CD4-positive, alpha-beta T cell treated with Interleukin-17A for 4 hours (primary cell): Measurements from ENCODE around the gene KRT23.
"Not testable (repeated sequence)": the region's sequence is repeated elsewhere in the genome, so short reads cannot be mapped to it uniquely, and the experiment has no call there.

Experiments used
- DNase-seq: peaks from one replicate; pipeline ENCODE4 v3.0.0-alpha.2; 2020; ENCODE audit warnings: mixed read lengths

KRT23 gene

GRCh38 chr17:40949418-40949817 lies 12.0 kb upstream of the KRT23 start:
- DNase-seq = no peak

- no peak for DNase-seq
Observed at GRCh38 chr17:40947929-40948328, 10.5 kb upstream of the KRT23 start.

DNA sequence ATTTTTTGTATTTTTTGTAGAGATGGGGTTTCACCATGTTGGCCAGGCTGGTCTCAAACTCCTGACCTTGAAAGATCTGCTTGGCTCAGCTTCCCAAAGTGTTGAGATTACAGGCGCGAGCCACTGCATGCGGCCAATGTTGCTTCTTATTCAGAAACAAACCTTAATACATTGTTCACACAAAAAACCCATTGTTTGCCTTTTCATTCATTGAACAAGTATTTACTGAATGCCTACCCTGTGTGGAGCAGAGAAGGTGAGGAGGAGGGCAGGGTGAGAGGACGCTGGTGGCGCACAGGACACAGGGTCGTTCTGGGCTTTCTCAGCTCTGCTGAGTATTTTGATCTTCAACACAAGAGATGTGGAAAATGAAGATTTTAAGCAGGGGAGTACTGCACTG lies 8.0 kb upstream of the KRT23 start:
- no peak for DNase-seq

DNA sequence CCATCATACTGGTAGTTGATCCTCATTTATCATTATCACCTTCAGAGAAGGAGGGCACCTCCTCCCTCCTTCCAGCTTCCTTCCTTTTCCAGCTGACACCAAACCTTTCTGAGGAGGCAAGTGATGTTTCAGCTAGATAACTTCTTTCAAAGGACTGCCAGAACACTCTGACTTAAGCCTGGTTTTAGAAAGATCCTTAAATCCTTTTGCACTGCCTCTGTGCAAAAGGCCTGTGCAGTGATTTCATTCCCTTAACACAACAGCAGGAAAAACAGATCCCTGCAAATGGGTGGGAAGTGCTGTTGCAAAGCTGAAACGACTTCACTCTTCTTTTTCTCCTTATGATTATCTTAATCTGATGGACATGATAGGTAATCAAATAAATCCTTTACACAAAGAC lies 7.1 kb upstream of the KRT23 start:
- DNase-seq = no peak

GRCh38 chr17:40942553-40942952 lies 5.1 kb upstream of the KRT23 start:
- DNase-seq = no peak

GRCh38 chr17:40940266-40940665 lies 2.8 kb upstream of the KRT23 start:
- DNase-seq = no peak

- DNase-seq = no peak
Observed at GRCh38 chr17:40938981-40939380, 1.5 kb upstream of the KRT23 start.

- DNase-seq = no peak
Observed at GRCh38 chr17:40936976-40937375, 470 bp downstream of the KRT23 start.

DNA sequence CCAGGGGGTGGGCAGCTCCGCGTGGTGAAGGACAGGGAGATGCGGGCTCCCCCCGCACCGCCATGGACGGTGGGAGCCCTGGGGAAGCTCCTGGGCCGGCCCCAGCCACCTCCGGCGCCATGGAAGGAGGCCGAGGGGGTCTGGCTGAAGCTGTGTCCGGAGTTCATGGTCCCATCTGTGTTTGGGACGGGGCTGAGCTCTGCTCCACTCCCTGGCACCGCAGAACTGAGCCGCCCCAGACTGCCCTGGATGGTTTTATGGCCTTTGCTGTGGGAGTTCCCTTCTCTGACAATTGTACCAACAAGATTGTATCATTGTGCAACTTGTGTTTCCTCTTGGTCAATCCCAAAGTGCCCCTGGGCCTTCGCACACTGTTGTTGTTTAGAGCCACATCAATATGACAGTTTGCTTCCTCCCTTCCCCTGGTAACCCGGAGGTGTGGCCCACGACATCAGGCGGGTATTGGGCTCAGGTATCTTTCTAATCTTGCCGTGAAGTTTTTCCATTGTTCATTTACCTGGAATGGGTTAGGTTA lies 942 bp downstream of the KRT23 start:
- no peak for DNase-seq

DNA sequence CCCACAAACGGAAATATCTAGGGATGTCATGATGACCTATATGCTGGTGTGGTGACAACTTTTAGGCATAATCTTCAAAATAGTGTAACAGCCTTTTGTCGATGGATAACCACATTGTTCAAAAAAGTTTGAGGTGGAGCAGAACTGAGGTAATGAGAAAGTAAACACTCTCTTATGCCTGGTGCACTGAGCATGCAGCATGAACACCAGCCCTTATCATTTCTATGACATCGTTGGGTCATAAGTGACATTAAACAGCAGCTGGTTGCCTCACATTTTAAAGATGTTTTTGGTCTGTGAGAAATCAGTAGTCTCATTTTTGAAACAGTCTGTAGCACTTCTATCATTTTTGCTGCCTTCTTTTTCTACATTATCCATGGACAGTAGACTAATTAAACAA lies 1.8 kb downstream of the KRT23 start:
- DNase-seq = no peak

- DNase-seq = no peak
Observed at GRCh38 chr17:40932608-40933007, 4.8 kb downstream of the KRT23 start.

DNA sequence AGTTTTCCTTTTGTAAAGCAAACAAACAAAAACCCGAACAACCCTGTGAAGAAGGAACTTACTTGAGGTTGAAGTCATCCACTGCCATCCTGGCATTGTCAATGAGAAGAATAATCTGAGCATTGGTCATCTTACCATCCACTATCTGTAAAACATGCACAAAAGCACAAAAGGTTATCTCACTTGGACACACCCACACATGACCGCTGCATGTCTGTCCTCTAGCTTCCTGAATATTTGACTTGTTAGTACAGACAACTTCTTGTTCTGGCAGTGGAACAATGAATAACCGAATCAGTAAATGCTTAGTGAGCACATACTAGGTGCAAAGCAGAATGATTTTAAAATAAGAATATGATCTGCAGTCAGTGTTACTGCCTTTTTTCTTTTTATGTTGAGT lies 6.1 kb downstream of the KRT23 start:
- no peak for DNase-seq

DNA sequence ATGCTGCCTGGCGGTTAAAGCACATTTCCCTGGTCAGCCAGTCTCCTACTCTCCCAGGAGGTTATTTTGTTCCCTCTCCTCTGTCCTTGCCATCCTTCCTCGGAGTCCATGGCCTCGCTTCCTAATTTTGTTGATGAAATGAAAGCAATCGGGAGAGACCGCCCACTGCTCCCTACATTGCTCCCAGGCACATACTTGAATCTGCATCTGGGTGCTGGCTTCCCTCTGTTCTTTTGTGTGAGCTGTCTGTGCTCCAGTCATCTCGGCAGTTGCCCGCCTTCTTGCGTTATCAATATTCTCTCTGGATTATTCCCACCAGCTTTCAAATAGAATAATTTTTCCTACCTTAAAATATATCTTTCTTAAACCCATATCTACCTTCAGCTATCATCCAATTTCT lies 11.1 kb downstream of the KRT23 start:
- DNase-seq = no peak

DNA sequence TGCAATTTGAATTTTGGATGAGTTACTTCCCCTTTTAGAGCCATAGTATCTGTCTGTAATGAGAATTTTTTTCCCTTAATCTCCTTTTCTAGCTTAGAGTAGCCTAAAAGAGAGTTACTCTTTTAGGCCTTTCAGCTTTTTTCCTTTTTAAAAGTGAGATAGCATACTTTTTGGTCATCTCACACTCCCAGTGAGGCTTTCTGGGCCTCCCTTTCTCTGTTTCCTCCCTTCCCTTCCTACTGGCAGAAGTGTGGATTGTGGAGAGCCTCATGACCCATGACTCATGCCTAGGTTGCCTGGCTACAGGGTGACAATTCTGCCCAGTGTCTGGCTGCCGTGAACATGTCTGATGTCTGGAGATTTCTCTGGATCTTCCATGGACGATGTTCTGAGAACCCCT lies 15.2 kb downstream of the KRT23 start:
- DNase-seq = no peak

GRCh38 chr17:40921026-40921425 lies 16.4 kb downstream of the KRT23 start:
- no peak for DNase-seq

DNA sequence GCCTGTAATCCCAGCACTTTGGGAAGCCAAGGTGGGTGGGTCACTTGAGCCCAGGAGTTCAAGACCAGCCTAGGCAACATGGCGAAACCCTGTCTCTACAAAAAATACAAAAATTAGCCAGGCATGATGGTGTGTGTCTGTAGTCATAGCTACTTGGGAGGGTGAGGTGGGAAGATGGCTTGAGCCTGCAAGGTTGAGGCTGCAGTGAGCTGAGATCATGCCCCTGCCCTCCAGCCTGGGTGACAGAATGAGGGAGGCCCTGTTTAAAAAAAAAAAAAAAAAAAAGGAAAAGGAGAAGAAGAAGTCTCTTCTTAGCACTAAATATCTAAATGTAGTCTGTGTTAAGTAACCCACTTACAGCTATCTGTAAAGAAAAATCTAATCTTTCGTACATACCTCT lies 20.3 kb downstream of the KRT23 start:
- DNase-seq = not testable (repeated sequence)

GRCh38 chr17:40916366-40916765 lies 21.1 kb downstream of the KRT23 start:
- no peak for DNase-seq

DNA sequence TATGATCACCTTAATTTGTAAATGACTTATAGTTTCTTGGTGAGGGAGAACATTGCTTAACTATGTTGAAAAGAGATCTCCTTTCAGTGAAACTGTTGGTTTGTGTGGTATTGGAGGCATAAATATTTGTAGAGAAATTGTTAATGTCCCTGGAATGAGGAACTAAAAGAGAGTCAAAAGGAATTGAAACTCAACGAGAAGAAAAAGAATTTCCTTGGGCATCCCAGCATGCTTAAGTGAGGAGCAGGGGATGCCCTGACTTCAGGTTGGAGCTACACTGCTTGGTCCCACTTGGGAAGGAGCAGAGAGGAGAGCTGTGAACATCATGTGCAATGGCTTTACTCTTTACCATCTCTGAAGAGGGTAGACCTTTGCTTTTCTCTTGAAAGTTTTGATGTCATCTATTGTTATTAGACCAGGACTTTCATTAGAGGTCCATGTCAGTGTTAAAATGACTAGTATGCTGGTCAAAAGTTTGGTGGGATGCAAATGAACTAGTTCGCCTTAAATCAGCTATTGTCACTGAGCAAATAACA lies 21.7 kb downstream of the KRT23 start:
- no peak for DNase-seq

DNA sequence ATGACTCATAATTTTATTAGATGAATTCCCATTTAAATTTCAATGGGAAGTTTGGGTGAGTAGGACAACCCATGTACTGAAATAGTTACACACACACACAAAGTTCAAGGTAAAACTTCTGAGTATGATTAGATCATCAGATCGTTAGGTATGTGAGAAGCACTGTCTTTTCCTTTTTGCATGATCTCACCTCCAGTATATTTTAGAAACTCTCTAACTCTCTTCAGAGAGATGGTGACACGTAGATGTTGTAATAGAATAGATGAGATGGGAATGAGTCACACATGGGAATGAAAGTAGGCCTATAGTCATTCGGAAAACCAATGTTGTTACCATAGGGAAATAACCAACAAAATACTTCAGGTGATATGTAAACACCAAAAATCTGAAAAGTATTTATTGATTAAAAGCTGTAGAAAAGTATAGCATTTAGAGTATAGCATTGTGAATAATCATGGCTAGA lies 22.2 kb downstream of the KRT23 start:
- no peak for DNase-seq

- DNase-seq = no peak
Observed at GRCh38 chr17:40914075-40914855, 23.2 kb downstream of the KRT23 start.

DNA sequence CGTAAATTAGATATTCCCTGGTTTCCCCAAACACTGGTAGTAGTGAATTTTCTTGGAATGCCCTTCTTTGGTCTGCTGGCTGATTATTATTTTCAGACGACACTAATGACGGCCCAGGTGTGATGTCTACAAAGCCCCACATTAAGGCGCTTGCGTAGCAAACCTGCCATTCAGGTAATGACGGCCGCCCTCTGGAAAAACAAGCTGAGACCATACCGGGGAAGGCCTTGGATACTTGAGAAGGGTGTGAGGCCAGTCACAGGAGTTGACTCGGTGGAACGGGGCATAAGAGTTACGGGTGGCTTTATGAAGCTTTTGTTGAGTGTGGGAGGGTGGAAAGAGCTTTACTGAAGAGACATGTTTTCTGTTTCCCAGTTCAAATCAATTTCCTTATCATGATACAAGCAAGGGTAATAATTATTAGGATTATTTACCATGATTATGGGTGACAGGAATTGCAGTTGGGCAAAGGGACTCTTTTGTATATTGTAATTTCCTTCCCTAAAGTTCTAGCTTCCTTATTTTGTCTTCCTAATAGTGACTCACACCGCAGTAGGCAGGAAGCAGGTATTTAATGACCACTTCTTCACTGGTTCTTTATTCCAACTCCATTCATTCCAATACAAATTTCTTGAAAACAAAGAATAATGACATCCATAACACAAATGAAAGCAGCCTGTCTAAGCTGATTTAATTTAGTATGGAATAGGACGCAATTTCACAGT lies 24.8 kb downstream of the KRT23 start:
- DNase-seq = no peak

- no peak for DNase-seq
Observed at GRCh38 chr17:40910441-40910841, 27.0 kb downstream of the KRT23 start.

DNA sequence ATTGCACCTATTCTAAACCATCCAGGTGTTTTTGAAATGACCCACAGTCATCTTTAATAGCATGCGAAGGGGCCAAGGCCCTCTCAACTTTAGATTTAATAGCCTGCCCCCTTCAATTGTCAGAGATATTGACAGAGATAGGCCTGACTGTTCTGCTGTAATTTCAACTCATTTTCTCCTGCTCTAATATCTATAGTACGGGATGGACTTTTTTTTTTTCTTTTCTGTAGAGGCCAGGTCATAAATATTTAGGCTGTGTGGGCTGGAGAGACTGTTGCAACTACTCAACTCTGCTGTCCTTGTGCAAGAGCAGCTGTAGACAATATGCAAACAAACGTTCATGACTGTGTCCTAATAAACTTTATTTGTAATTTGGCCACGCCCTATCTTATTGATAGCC lies 27.7 kb downstream of the KRT23 start:
- DNase-seq = no peak

- peak; percentile 81 for DNase-seq
Observed at GRCh38 chr17:40909351-40909750, 28.1 kb downstream of the KRT23 start.
